PC-3 (cell line): ENCODE data around the gene AMIGO3.

ENCODE experiments used
- CTCF ChIP-seq: fragments of 300-600 bp; sonication (generic); conservative IDR thresholded peaks from 2 replicates; pipeline ENCODE4 v1.5.1; 2017; ENCODE audit warnings: antibody characterized with exemption, low read depth, mild to moderate bottlenecking, low read length
- EZH2phosphoT487 ChIP-seq: fragments of 300-600 bp; sonication (generic); IDR thresholded peaks from 2 replicates; pipeline ENCODE4 v1.6.1; 2018; ENCODE audit warnings: mild to moderate bottlenecking, antibody characterized with exemption, low read length, borderline replicate concordance

GRCh38 chr3:49733551-49733950 lies 14.1 kb upstream of the AMIGO3 start:
- TF ChIP-seq CTCF (no peak), EZH2phosphoT487 (no peak)
